Epithelial cell of proximal tubule (primary cell): ENCODE results near the gene ZRANB1. TPM values are rescaled to one million over a fixed set of nuclear protein-coding genes. Genes with fewer than 3 reads are reported as not detected.

Source experiments
- DNase-seq: peaks from one replicate; pipeline ENCODE4 v3.0.0-alpha.2; 2011; ENCODE audit warnings: low read depth
- H3K4me3 ChIP-seq: 2 replicates; pipeline ENCODE4 v1.5.1; 2011; ENCODE audit warnings: low read depth, mild to moderate bottlenecking, low read length
- CTCF ChIP-seq: conservative IDR thresholded peaks from 2 replicates; pipeline ENCODE4 v1.5.1; 2012; ENCODE audit warnings: low read depth, mild to moderate bottlenecking, low read length
- total RNA-seq: library from RNA; depleted of rRNA; stranded (reverse); fragments of >200 nt; gene quantifications from 2 replicates; pipeline ENCODE4 v1.2.3, GENCODE V29; 2015

Gene ZRANB1
- total RNA-seq, 1 donor from 2014 or later, result 13.9 TPM

- H3K4me3 ChIP-seq, result no peak overlapping the region
- TF ChIP-seq CTCF, result no peak
- DNase-seq, result no peak
These were observed 51.4 kb downstream of the ZRANB1 start for GRCh38 chr10:124993345-124993708.

DNA sequence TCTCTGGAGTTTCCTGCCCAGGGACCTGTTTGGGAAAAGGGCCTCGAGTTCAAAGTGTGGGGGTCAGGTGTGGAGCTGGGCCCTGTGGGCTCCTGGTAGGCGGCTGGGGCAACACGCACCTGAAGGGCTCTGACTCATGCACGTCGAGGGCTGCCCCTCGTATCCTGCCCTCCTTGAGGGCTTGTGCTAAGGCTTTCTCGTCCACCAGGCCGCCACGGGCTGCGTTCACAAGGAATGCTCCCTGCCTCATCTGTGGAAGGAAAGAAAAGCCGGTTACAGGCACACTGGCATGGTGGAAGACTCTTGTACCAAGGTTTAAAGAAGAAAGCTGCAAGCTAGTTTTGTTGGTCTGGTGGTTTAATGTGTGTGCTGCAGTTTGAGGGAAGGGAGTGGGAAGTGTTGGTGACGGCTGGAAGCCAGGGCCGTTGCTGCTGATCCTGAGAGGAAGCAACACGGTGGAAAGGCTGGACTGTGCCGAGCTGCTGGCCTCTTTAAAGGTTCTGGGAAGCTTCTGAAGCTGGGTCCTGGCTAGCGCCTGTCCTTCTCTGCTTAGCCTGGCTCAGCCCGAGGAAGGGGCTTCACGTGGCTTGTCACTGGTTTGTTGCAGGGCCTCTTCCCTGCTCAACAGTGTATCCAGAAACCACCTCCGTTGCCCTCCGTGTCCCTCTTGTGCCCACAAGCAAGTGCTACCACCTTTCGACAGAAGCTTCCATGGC, 52.0 kb downstream of the ZRANB1 start:
- H3K4me3 ChIP-seq, result no peak overlapping the region
- DNase-seq, result no peak
- TF ChIP-seq CTCF, result no peak

- TF ChIP-seq CTCF, result no peak
- no peak for DNase-seq
- H3K4me3 ChIP-seq, result no peak overlapping the region
These were observed 52.9 kb downstream of the ZRANB1 start for GRCh38 chr10:124994573-124995473.

DNA sequence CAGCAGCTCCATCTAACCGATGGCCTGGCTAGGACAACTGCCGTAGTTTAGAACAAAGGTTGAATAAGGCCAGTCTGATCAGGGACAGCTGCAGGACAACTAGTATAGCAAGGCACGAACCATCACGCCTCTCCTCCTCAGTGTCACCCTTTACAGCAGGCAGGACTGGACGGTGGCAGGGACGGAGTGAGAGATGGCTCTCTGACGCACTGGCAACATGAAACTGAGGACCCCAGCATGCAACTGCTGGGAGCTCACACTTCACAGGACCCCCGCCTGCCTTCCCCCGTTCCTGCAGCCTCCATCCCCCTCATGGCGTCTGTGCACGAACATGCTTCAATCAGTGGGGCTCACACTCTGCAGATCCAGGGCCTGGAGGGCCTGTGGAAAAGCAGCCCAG, 53.7 kb downstream of the ZRANB1 start:
- no peak for TF ChIP-seq CTCF
- H3K4me3 ChIP-seq, result no peak overlapping the region
- no peak for DNase-seq

GRCh38 chr10:124996127-124996853, 54.4 kb downstream of the ZRANB1 start:
- H3K4me3 ChIP-seq, result no peak overlapping the region
- no peak for DNase-seq
- TF ChIP-seq CTCF, result no peak

DNA sequence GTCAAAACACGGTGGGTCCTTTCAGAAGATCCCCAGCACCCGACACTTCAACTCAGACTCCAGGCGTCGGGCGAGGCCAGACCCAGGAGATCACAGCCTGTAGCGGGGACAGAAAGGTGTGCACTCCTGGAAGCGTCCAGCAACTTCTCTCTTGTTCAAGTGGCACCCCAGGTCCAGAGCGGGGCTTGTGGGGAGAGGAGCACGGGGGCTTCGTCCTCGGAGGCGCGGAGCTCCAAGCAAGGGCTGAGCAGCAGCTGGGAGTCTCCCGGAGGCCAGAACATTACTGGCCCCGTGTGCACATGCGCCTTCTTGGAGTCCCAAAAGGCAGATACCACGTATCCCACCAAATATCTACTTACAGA, 54.9 kb downstream of the ZRANB1 start:
- no peak for TF ChIP-seq CTCF
- no peak overlapping the region for H3K4me3 ChIP-seq
- DNase-seq, result no peak
